ENCODE measurements around the gene IGSF3. TPM values are rescaled to one million over a fixed set of nuclear protein-coding genes. Genes with fewer than 3 reads are reported as not detected.

The IGSF3 gene
- total RNA-seq (2022; extraction: Qiagen RNA extraction; ENCODE audit: low read depth), result 19.0 to 26.5 TPM (median 23.3 TPM) in 5 replicates

GRCh38 chr1:116667575-116668105, at the start of gene IGSF3:
Gene IGSF3, minus strand, starts transcription at chr1:116667733. Its CDS starts 1,407 bp downstream, at chr1:116666326.

GRCh38 chr1:116570358-116571214, 96.9 kb downstream of the IGSF3 start, which contains the start of gene CD58:
Gene CD58, minus strand, starts transcription at chr1:116571026. Its CDS starts 54 bp downstream, at chr1:116570972.

Other genes starting within 250 kb of the IGSF3 start
- 22.5 to 28.6 TPM (median 23.2 TPM) in 5 replicates for gene CD58, start 96.7 kb downstream of the IGSF3 start, total RNA-seq (2022; extraction: Qiagen RNA extraction; ENCODE audit: low read depth)
- not detected in 5 replicates for gene CD2, start 86.7 kb upstream of the IGSF3 start, total RNA-seq (2022; extraction: Qiagen RNA extraction; ENCODE audit: low read depth)
- 16.0 to 21.3 TPM (median 18.4 TPM) in 5 replicates for gene PTGFRN, start 242.2 kb upstream of the IGSF3 start, total RNA-seq (2022; extraction: Qiagen RNA extraction; ENCODE audit: low read depth)